BLaER1 treated with 17β-estradiol and CSF1 and Interleukin-3, amounts not matched to agents 10 nM and 100 nM (cell line): ENCODE data around the gene RNU11.

Source experiments
- H3K27ac ChIP-seq, 11 experiments: shearing (Covaris generic); formaldehyde crosslinking; 2 replicates each; pipeline ENCODE4 v1.8.1; 2022
- H3K27me3 ChIP-seq, 11 experiments: shearing (Covaris generic); formaldehyde crosslinking; 2 replicates each; pipeline ENCODE4 v1.8.1; 2022
- H3K36me3 ChIP-seq, 11 experiments: shearing (Covaris generic); formaldehyde crosslinking; 2 replicates each; pipeline ENCODE4 v1.8.1; 2022
- H3K4me1 ChIP-seq, 10 experiments: shearing (Covaris generic); formaldehyde crosslinking; 2 replicates each; pipeline ENCODE4 v1.8.1; 2022
- H3K4me2 ChIP-seq, 11 experiments: shearing (Covaris generic); formaldehyde crosslinking; 2 replicates each; pipeline ENCODE4 v1.8.1; 2022
- H3K4me3 ChIP-seq, 10 experiments: shearing (Covaris generic); formaldehyde crosslinking; 2 replicates each; pipeline ENCODE4 v1.8.1; 2022
- H3K9ac ChIP-seq, 11 experiments: shearing (Covaris generic); formaldehyde crosslinking; 2 replicates each; pipeline ENCODE4 v1.8.1; 2022
- H3K9me3 ChIP-seq, 11 experiments: shearing (Covaris generic); formaldehyde crosslinking; replicated peaks in 1 of 11; 2 replicates each; pipeline ENCODE4 v1.8.1; 2022
- H4K20me1 ChIP-seq, 11 experiments: shearing (Covaris generic); formaldehyde crosslinking; 2 replicates each; pipeline ENCODE4 v1.8.1; 2022
- Cebpa-rat ChIP-seq, 11 experiments: shearing (Covaris generic); IDR thresholded peaks; 2 replicates each; pipeline ENCODE4 v1.8.1; 2022

RNU11 gene

GRCh38 chr1:28648474-28649198, at the start of gene RNU11:
TSS of gene RNU11 (plus strand) at chr1:28648600.
- H3K4me3 ChIP-seq: peak within 1 kb of the TSS; percentile 36 to 67 (median 50); a peak in 19 of 20 replicates
- peak within 1 kb of the TSS; percentile 94 to 100 (median 96) for H3K27ac ChIP-seq
- peak in 8 of 11 experiments; percentile 21 to 86 (median 40); a peak in 8 of 22 replicates for TF ChIP-seq Cebpa-rat (IDR thresholded peaks at IDR 0.05)
- no peaks in the 10 kb centered on the region for H3K27me3 ChIP-seq
- peaks cover 36 to 78% (median 46%) of the 10 kb centered on the region in 10 experiments for H3K4me1 ChIP-seq
- peak within 1 kb of the TSS; percentile 69 to 93 (median 84) for H3K4me2 ChIP-seq
- H4K20me1 ChIP-seq: no peaks in the 10 kb centered on the region
- H3K9me3 ChIP-seq: no peaks in the 10 kb centered on the region
- H3K36me3 ChIP-seq: no peaks in the 10 kb centered on the region
- H3K9ac ChIP-seq: peak within 1 kb of the TSS; percentile 86 to 98 (median 92)

GRCh38 chr1:28601696-28602095, 46.7 kb upstream of the RNU11 start:
- H3K9ac ChIP-seq: peak overlapping the region in 6 of 11 experiments; percentile 4 to 41 (median 18); a peak in 3 of 22 replicates
- no peaks in the 10 kb centered on the region for H3K27me3 ChIP-seq
- peaks cover 0 to 27% (median 19%) of the 10 kb centered on the region in 10 experiments; a peak in 16 of 20 replicates for H3K4me1 ChIP-seq
- no peak overlapping the region for H3K4me2 ChIP-seq
- no peaks in the 10 kb centered on the region for H4K20me1 ChIP-seq
- no peak overlapping the region for H3K4me3 ChIP-seq
- TF ChIP-seq Cebpa-rat (IDR thresholded peaks at IDR 0.05): no peak
- H3K9me3 ChIP-seq: no peaks in the 10 kb centered on the region
- H3K36me3 ChIP-seq: peaks cover 39 to 63% (median 56%) of the 10 kb centered on the region in 11 experiments
- H3K27ac ChIP-seq: no peak overlapping the region

- Histone ChIP-seq H3K9me3 (no peaks in the 10 kb centered on the region), H3K9ac (peak overlapping the region in 2 of 11 experiments; percentile 18 to 41; a peak in 3 of 22 replicates), H3K4me1 (peaks cover 0 to 27% (median 19%) of the 10 kb centered on the region in 10 experiments; a peak in 16 of 20 replicates), H3K27ac (no peak overlapping the region), H3K4me3 (no peak overlapping the region), H3K36me3 (peaks cover 50 to 74% (median 67%) of the 10 kb centered on the region in 11 experiments), H3K4me2 (no peak overlapping the region), H3K27me3 (no peaks in the 10 kb centered on the region), H4K20me1 (no peaks in the 10 kb centered on the region)
- no peak for TF ChIP-seq Cebpa-rat (IDR thresholded peaks at IDR 0.05)
These were observed 45.6 kb upstream of the RNU11 start for GRCh38 chr1:28602536-28603439.

- H3K36me3 ChIP-seq: peaks cover 57 to 88% (median 81%) of the 10 kb centered on the region in 11 experiments
- no peak overlapping the region for H3K4me3 ChIP-seq
- peaks cover 0 to 27% (median 19%) of the 10 kb centered on the region in 10 experiments; a peak in 16 of 20 replicates for H3K4me1 ChIP-seq
- H4K20me1 ChIP-seq: no peaks in the 10 kb centered on the region; a peak in 1 of 22 replicates
- H3K4me2 ChIP-seq: peak overlapping the region in 8 of 11 experiments; percentile 30 to 74 (median 59); a peak in 16 of 22 replicates
- TF ChIP-seq Cebpa-rat (IDR thresholded peaks at IDR 0.05): no peak
- no peaks in the 10 kb centered on the region for H3K27me3 ChIP-seq
- peak overlapping the region in 2 of 11 experiments; percentile 3 to 7; a peak in 2 of 22 replicates for H3K27ac ChIP-seq
- H3K9ac ChIP-seq: peak overlapping the region in 6 of 11 experiments; percentile 8 to 21 (median 12); a peak in 4 of 22 replicates
- H3K9me3 ChIP-seq: no peaks in the 10 kb centered on the region
These were observed 44.0 kb upstream of the RNU11 start for GRCh38 chr1:28604411-28604810.

GRCh38 chr1:28604962-28605361, 43.4 kb upstream of the RNU11 start:
- H3K36me3 ChIP-seq: peaks cover 62 to 94% (median 87%) of the 10 kb centered on the region in 11 experiments
- peak overlapping the region in 6 of 11 experiments; percentile 6 to 19 (median 12); a peak in 6 of 22 replicates for H3K9ac ChIP-seq

GRCh38 chr1:28606771-28607170, 41.6 kb upstream of the RNU11 start:
- no peak overlapping the region for H3K4me2 ChIP-seq
- H3K9ac ChIP-seq: 0 out of 22 replicates have a peak overlapping the region, but pooled peaks of 1 of the 11 experiments have one; percentile 5
- peaks cover 0 to 36% (median 25%) of the 10 kb centered on the region in 10 experiments; a peak in 16 of 20 replicates for H3K4me1 ChIP-seq
- H3K9me3 ChIP-seq: no peaks in the 10 kb centered on the region
- no peak for TF ChIP-seq Cebpa-rat (IDR thresholded peaks at IDR 0.05)
- no peaks in the 10 kb centered on the region; a peak in 1 of 22 replicates for H4K20me1 ChIP-seq
- no peak overlapping the region for H3K4me3 ChIP-seq
- H3K27me3 ChIP-seq: no peaks in the 10 kb centered on the region
- peaks cover 57 to 96% (median 88%) of the 10 kb centered on the region in 11 experiments for H3K36me3 ChIP-seq
- H3K27ac ChIP-seq: no peak overlapping the region

More at GRCh38 chr1:28604962-28605361, 43.4 kb upstream of the RNU11 start:
- Histone ChIP-seq H3K9me3 (no peaks in the 10 kb centered on the region), H3K27me3 (no peaks in the 10 kb centered on the region), H3K4me3 (no peak overlapping the region), H3K4me1 (peaks cover 0 to 27% (median 19%) of the 10 kb centered on the region in 10 experiments; a peak in 16 of 20 replicates), H3K4me2 (peak overlapping the region in 8 of 11 experiments; percentile 30 to 74 (median 59); a peak in 16 of 22 replicates), H4K20me1 (no peaks in the 10 kb centered on the region; a peak in 1 of 22 replicates), H3K27ac (peak overlapping the region in 2 of 11 experiments; percentile 3 to 7; a peak in 1 of 22 replicates)
- TF ChIP-seq Cebpa-rat (IDR thresholded peaks at IDR 0.05): no peak

GRCh38 chr1:28613175-28613574, 35.2 kb upstream of the RNU11 start:
- H3K36me3 ChIP-seq: peaks cover 72 to 99% (median 94%) of the 10 kb centered on the region in 11 experiments
- H3K4me3 ChIP-seq: no peak overlapping the region

GRCh38 chr1:28631713-28632112, 16.7 kb upstream of the RNU11 start:
- peaks cover 0 to 21% (median 0%) of the 10 kb centered on the region in 11 experiments; a peak in 4 of 22 replicates for H4K20me1 ChIP-seq
- peaks cover 0 to 11% (median 5%) of the 10 kb centered on the region in 10 experiments; a peak in 9 of 20 replicates for H3K4me1 ChIP-seq
- no peak overlapping the region for H3K9ac ChIP-seq
- H3K4me2 ChIP-seq: no peak overlapping the region
- no peaks in the 10 kb centered on the region; a peak in 1 of 22 replicates for H3K9me3 ChIP-seq
- H3K36me3 ChIP-seq: peaks cover 0 to 19% (median 8%) of the 10 kb centered on the region in 11 experiments; a peak in 3 of 22 replicates
- no peaks in the 10 kb centered on the region for H3K27me3 ChIP-seq
- no peak overlapping the region for H3K27ac ChIP-seq
- H3K4me3 ChIP-seq: no peak overlapping the region
- TF ChIP-seq Cebpa-rat (IDR thresholded peaks at IDR 0.05): no peak

More at GRCh38 chr1:28613175-28613574, 35.2 kb upstream of the RNU11 start:
- Histone ChIP-seq H3K4me2 (no peak overlapping the region), H3K9ac (no peak overlapping the region), H3K9me3 (no peaks in the 10 kb centered on the region), H3K4me1 (peaks cover 0 to 14% (median 11%) of the 10 kb centered on the region in 10 experiments; a peak in 18 of 20 replicates), H3K27me3 (no peaks in the 10 kb centered on the region), H4K20me1 (no peaks in the 10 kb centered on the region; a peak in 1 of 22 replicates), H3K27ac (no peak overlapping the region)
- TF ChIP-seq Cebpa-rat (IDR thresholded peaks at IDR 0.05): no peak
